GM19238 (cell line): Measurements from ENCODE around the gene ANXA7.

ENCODE experiments used
- DNase-seq: peaks from one replicate; pipeline ENCODE4 v3.0.0; 2011; ENCODE audit warnings: low spot score; ENCODE audit not compliant: insufficient read length

Gene ANXA7

DNA sequence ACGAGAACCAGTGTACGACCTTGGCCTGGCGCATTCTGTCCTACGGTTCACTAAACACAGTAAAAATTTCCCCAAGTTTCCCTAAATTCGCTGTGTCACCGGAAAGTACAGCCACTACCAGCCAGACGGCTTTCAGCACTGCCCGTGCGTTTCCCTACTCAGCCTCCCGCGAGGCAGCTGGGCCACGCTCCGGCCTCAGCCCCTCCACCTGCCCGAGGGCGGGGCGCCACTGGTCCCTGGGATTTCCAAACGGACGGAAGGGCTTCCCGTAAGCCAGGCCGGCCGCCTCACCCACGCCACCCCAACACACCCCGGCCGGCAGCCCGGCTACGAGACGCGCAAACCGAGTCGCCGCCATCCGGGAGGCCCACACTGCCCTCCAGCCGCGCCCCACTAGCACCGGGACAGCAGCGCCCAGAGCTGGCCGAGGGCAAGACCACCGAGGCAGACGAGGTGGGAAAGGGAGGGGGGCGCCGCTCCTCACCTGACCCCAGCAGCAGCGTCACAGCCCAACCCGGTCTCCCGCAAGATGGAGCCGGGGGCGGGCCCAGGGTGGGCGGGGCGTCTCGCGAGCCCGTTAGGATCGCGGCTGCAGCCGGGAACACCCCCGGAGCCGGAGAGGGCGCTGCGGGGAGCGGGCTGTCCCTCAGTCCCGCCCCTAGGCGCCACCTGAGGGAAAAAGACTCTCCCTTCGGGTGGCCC, at the start of gene ANXA7:
TSS of gene ANXA7 (minus strand) at position 531 of the 702 bp plus-strand sequence. CDS start 13,202 bp downstream, outside the sequence.
- DNase-seq = peak; percentile 95

DNA sequence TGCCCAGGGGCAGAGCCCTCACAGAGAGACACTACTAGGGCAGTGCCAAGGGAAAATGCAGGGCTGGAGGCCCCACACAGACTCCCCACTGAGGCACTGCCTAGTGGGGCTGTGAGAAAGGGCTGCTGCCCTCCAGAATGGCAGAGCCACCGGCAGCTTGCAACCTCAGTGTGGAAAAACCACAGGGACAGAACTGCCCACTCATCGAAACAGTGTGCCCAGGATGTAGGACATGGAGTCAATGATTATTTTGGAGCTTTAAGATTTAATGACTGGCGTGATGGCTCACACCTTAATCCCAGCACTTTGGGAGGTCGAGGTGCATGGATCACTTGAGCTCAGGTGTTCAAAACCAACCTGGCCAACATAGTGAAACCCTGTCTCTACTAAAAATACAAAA, 47.0 kb upstream of the ANXA7 start:
- no peak for DNase-seq

DNA sequence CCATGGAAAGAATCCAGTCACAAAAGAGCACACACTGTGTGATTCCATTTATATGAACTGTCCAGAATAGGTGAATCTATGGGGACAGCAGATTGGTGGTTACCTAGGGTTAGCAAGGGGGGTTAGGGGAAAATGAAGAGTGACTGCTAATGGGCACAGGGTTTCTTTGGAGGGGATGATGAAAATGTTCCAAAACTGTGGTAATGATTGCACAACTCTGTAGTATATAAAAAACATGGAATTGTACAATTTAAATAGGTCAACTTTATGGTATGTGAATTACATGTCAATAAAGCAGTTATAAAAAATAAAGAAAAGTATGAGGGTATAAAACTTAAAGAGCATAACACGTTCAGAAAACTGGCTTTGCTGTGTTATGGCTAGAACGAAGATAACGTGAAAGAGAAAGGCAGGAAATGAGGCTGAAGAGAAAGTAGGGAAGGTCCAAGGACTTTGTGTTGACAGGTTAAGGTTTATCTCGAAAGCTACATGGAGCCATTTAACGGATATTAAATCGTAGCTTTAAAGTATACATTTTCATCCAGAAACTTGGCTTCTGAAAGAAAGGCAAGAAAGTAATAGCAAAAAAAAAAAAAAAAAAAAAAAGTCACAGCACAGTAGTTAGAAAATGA, 45.9 kb upstream of the ANXA7 start:
- DNase-seq = no peak

DNA sequence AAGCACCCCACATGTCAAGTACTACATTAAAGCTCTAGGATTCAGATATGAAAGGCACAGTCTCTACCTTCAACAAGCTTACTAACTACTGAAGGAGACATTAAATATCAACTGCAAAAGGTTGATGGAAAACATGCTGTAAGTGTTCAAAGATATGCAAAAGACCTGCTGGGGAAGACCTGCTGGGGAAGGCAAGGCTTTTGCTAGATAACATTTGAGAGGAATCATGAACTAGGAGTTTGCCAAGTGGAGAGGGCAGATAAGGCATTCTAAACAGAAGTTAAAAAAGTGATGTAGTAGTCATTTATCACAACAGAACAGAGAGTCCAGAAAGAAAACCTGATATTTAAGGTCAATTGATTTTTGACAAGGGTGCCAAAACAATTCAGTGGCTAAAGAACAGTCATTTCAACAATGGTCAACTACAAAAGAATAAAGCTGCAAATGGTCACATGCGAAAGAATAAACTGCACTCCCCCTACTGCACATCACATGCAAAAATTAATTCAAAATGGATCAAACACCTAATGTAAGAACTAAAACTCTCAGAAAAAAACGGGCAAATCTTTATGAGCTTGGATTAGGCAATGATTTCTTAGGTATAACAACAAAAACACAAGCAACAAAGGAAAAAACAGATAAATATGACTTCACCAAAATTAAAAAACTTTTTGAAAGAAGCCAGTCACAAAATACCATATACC, 42.5 kb upstream of the ANXA7 start:
- no peak for DNase-seq

DNA sequence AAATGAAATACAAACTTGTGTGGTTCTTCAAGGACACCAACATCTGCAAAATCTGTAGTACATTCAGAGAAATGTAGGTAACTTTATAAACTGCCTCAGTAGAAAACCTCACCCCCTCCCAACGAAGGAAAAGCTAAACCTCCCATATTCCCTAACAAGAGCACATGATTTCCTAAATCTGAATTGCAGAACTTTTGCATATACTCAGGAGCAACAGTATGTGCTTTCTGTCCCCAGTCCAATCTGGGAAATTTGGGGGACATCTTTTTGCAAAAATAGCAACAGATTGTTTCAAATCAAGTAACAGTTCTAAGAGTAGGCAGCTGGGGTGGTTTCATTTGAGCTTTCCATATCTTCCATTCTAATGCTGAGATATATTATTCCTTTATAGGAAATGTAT, 35.3 kb upstream of the ANXA7 start:
- DNase-seq = no peak

DNA sequence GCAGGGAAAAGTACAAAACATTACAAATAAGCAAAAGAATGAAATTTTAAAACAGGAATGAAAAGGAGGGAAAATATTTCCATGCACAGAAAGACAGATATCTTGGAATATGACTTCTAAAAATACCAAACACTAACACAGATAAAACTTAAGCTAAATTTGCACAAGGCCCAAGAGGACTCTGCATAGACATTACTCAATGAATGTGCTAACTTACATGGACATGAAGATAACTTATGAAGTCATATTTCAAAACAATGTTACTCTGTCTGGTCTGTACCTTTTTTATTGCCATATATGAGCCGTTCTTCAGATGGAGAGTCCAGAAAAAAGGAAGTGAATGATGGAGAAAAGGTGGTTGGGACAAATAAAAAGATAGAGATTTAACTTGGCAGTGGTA, 34.5 kb upstream of the ANXA7 start:
- no peak for DNase-seq

DNA sequence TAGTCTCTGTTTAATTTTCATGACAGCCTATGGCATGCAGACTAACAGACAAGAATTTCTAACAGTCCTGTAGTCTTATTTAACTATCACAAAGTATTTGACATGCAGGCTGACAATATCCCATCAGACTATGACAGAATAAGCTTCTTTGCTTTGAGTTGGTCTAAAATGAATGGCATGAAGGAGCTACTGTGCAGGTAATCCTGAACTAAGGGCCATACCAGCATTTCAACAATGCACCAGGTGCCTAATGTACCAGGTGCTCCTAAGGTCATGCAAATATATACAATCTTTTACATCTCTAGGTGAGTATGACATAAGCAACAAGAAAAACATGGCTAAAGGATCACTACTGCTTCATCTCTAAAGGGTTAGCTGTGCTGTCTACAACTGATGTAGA, 33.1 kb upstream of the ANXA7 start:
- DNase-seq = no peak

DNA sequence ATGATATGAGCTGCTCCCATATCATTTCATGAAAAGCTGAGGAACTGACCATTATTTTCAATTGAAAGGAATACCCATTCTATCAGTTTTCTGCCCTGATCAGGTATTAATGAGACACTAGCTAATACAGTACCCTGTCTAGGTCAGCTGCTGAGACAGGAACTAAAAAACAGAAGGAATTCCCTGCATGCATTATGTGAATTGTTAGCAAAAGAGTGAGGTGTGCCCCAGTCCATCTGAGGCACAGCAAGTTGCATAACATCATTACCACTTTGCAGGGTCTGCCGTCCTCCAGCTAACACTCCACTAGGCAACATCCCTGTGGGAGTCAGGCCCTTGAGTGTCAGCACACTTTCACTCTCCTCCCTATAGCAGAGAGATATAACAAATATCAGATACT, 30.6 kb upstream of the ANXA7 start:
- DNase-seq = no peak

DNA sequence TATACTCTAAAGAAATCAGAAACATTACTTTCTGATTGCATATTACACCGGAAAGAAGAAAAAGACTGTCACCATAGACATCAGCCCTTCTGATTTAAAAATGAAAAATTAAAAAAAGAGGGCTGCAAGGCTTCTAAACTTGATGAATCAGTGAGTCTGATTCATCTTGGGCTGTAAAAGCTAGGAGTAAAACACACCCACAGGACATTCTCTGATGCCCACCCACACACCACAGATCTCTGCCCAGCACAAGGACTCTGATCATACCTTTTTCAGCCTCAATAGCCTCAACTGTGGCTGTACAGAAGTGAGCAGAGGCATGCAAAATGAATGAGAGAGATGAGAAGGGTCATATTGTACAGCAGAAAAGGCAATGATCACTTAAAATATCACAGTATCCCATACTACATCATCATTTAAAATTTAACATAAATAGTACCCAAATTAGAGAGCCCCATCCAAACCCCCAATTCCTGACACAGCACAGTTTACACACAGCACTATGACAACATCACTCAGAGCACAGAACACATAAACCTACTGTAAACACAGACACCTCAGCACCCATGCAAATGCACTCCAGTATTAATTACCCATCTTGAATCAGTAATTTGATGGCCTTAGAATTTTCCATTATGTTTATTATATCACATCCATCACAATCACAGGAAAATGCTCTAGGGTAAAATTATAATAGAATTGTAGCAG, 25.9 kb upstream of the ANXA7 start:
- no peak for DNase-seq

DNA sequence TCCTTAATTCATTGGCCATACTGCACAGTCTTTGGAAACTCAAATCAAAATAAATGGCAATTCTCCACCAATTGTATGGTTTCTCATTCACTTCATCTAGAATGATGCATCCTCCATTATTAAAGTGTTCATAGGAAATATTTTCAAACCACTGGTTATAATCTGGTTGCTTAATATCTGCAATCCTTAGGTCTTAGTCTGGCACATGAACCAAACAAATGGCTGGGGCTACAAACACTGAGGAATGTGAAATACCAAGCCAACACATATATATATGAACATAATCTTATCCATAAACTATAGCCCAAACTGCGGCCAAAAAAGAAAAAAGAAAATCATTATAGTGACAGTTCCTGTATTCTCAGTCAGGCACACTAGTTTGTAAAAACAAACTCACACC, 25.2 kb upstream of the ANXA7 start:
- DNase-seq = no peak

DNA sequence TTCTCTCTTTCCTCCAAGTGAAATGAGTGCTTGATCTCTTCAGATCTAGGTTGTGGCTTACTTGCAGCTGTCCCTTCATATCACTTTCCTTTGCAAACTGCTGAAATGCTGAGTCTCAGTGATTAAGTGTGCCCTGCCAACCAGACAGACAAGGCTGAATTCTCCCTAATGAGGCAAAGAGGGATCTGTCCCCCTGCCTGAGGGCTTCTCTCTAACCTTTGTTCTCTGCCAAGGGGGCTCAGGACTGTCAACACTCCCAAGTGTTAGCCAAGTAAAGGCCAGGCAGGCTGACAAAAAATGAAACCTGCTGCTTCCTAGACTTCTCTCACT, 19.6 kb upstream of the ANXA7 start, which contains the start of gene MSS51:
TSS of gene MSS51 (minus strand) at position 24 of the 330 bp plus-strand sequence. CDS start 5,277 bp downstream, outside the sequence.
- DNase-seq = no peak

DNA sequence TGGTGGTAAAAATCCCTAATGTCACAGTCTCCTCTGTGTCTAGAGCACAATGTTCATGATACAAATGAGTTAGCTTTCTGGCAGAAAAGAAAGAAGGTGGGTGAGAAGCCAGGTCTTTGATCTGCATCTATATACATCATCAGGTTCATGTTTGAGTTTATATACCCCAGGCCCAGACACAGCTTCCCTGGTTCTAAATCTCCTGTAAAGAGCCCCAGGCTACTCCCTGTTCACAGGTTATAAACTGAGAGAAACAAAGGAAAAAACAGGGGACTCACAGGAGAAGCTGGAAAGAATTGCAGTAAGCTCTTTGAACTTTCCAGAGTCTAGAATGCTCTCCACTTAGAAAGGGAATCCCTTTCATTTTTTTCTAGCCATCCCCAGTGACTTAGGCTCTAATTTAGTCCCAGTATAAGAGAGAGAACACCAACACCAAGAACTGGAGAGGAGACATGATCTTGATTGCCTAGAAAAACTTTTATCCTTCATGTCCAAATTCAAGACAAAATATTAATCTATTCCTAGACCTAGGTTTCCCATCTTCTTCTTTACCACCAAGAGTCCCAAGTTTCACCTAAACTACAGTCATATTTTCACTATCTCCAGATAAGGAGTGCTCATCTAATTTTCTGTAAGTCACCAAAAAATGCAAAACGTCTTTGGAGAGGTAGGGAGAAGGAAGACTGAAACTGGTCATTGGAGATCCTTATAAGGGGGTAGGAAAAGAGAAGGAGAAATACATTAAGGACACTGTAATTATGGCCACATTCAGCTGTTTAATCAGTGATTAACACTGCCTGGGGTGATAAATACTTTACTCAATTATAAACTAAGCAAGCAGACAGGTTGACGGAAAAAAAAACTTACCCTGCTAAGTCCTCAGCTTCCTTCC, 19.0 kb upstream of the ANXA7 start:
- DNase-seq = no peak

DNA sequence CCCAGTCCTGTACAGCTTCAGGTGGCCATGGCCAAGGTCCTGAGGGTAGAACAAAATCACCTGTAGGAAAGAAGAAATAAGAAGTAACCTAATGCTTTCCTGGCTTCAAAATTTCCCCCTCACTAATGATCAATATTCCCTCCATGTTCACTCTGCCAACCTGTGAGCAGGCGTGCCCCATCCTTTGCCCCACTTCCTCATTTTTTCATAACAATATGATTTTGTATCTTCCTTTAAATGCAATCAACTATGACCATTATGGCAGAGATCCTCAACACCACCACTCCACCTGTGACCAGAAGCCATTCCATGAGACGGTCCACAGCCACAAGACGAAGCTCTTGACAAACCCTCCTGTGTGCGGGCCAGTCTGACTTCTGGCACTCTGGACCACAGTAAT, 12.5 kb upstream of the ANXA7 start:
- DNase-seq = no peak

DNA sequence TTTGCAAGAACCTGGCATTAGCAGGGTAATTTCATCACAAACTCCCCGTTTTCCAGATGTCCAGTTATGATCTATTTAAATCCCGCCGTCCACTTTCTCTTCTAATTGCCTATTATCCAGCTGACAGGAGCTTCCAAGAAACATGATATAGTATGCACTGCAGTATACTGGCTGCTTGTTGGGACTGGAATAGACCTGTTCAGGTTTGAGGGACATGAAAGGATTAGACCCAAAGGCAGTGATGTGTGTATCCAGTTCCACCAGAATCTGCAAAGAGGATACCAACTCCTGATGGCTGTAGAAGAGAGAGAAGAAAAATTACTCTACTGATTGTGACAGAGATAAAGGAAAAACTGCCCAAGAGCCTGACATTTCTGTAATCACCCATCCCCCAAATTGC, 10.6 kb upstream of the ANXA7 start:
- DNase-seq = no peak

DNA sequence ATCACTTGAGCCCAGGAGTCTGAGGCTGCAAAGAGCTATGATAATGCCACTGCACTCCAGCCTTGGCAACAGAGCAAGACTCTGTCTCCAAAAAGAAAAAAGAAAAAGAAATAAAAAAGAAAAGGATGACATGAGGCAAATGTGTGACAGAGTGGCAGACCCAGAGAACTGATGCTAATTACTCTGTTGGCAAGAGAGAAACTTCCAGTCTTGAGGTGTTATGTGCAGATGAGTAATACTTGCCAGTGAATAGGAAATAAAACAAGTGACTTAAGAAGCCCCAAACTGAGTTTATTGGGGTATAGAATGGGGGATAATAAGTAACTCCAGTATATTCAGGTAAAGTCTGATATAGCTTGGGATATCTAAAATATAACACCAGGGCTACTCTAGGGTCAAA, 9.5 kb upstream of the ANXA7 start:
- no peak for DNase-seq

DNA sequence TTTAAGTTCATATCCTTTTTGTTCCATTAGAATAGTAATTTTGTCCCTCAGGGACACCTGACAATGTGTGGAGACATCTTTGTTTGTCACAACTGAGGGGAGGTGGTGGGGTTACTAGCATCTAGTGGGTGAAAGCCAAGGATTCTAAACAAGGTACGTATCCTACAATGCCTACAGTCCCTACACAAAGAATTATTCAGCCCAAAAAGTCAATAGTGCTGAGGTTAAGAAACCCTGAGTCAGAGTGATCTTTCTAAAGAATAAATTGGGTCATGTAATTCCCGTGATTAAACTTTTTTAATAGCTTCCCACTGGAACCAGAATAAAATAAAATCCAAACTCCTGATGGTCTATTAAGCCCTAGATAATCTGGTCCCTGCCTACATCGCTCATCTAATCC, 2.7 kb upstream of the ANXA7 start:
- DNase-seq = no peak

DNA sequence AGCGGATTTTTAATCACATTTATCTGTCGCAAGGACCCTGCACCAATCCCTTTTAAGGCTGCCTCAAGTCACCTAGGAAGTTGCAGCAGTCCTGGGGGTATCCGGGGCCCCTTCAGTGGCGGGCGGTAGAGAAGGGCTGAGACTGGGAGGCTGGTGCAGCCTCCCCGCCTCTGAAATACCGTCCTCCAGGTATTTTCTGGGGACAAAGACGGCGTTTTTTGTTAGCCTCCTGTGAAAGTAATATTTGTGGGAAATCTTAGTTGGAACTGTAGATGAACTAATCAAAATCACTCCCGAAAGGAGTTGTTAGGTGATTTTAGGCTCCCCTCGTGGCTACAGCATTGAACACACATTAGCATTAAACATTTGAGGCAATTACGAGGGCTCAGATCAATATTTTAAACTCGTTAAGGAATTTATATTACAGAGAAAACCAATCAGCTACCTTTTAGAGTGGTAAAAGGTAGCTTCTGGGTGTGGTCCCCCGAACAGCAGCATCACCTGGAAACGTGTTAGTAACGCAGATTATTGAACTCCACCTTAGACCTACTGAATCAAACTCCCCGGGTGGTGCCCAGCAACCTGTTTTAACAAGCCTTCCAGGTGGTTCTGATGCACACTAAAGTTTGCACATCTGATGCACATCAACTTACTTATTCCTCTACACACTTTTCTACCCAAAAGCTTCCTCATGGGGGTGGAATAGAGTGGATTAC, 530 bp upstream of the ANXA7 start:
- no peak for DNase-seq

DNA sequence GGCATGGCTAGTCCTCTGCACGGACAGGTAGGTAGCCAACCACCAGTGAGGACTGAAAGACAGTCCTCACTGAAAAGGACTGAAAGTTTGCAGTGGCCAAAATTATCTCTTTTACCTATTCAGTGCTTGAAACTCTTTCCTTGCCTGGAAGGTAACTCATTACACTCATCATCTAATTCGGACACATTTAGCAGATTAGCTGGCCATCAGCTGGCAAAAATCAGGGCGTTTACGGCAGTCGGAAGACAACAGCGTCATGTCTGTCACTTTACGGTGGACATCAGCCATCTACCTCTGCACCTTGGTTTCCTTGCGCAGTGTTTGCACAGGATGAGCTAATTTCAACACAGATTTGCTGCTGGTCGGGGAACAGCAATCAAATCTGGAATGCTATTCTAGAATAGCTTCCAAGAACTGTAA, 740 bp downstream of the ANXA7 start:
- peak; percentile 13 for DNase-seq

DNA sequence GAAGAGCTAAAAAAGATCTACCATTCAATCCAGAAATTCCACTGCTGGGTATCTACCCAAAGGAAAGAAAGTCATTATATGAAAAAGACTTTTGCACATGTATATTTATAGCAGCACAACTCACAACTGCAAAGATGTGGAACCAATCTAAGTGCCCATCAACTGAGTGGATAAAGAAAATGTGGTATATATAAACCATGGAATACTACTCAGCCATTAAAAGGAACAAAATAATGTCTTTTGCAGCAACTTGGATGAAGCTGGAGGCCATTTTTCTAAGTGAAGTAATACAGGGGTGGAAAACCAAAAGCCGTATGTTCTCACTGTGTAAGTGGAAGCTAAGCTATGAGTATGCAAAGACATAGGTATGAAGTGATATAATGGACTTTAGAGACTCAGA, 3.0 kb downstream of the ANXA7 start:
- DNase-seq = no peak

DNA sequence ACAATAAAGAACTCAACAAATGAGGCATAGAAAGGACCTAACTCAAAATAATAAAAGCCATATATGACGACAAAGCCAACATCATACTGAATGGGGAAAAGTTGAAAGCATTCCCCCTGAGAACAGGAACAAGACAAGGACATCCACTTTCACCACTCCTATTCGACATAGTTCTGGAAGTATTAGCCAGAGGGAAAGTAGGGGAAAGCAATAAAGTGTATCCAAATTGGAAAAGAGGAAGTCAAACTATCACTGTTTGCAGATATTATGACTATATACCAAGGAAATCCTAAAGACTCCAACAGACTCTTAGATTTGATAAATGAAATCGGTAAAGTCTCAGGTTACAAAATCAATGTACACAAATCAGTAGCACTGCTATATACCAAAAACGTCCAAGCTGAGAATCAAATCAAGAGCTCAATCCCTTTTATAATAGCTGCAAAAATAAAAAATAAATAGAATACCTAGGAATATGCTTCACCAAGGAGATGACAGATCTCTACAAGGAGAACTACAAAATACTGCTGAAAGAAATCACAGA, 4.8 kb downstream of the ANXA7 start:
- no peak for DNase-seq
